Stimulated activated CD4-positive, alpha-beta T cell treated with anti-CD3 and anti-CD28 coated beads, Interleukin-4, amount 100 ng/mL, for 1 hour (primary cell): ENCODE results near the gene GOPC.

Source experiments
- DNase-seq: peaks from one replicate; pipeline ENCODE4 v3.0.0-alpha.2; 2020

The GOPC gene

DNA sequence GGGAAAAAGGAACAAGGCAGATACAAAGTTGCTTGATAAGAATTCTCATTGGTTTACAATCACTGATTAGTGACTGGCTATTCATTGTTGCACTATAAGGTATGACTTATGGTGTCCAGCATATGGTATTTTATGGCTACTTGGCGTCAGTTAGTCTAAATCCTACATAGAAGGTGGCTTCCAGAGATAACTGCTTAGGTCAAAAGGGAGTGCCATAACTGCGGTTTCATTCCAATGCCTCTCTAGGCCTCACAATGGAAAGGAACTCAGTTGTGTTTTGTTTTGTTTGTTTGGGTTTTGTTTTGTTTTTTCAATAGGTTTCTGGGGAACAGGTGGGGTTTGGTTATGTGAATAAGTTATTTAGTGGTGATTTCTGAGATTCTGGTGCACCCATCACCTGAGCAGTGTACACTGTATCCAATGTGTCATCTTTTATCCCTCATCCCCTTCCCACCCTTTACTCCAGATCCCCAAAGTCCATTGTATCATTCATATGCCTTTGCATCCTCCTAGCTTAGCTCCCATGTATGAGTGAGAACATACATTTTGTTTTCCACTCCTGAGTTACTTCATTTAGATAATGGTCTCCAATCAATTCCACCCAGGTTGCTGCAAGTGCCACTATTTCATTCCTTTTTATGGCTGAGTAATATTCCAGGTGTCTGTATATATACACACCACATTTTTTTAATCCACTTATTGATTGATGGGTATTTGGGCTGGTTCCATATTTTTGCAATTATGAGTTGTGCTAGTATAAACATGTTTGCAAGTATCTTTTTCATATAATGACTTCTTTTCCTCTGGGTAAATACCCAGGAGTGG is 7.0 kb downstream of the GOPC start:
- DNase-seq = no peak

DNA sequence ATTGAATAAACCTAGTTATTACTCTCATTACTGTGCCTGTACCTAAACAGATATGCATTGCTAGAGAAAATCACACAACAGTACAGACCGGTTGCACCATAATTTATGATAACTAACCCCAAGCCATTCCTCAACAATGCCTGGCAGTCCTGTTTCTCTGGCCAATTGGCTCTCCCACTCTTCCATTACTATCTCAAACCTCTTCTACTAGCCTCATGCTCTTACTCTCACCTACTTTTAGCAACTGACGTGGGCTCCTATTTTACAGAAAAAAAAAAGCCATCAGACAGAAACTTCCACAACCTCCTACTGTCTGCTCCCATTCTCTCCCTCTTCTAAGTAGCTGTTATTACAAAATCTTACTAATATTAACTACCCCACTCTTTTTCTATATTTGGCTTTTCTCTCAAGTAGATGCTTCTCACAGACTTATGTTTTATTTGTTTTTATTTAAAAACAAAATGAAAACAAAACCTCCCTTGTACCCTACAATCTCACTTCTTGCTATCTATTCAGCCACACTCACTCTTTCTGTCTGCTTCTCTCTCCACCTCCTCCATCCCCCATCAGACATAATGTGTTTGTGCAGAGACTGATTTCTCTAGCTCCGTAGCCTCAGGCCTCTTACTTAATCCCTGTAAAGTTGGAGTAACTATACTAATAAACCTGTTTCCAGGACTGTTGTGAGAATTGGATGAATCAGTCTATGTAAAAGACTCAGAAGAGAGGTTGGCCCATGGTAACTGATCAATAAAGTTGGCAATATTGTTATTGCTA is 9.1 kb downstream of the GOPC start:
- DNase-seq = no peak

DNA sequence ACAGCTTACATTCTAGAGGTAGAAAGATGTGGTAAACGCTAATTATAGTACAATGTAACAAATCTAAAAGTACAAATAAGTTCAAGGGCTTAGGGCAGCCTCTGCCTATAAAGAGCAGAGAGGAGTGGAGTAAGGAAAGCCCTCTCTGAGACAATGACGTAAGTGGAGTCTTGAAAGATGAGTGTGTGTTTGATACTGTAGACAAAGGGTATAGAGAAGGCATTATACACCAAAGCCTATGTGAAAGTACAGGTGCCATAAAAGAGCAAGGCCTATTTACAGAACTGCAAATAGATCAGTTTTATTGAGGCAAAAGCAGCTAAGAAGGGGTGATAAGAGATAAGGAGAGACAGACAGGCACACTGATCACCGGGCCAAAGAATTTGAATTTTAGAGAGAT is 10.9 kb downstream of the GOPC start:
- no peak for DNase-seq

DNA sequence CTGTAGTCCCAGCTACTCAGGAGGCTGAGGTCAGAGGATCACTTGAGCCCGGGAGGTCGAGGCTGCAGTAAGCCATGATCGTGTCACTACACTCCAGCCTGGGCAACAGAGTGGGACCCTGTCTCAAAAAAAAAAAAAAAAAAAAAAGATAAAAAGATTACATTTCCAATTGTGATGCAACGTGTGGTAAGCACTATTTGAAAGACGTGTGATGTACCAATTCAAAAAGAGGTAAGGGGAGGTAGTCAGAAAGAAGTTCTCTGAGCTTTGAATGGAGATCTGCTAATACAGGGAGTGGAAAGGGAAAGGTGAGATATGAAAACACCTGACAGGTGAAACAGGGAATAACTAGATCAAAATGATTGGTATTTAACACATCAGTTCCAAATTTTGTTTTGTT is 11.9 kb downstream of the GOPC start:
- DNase-seq = no peak

DNA sequence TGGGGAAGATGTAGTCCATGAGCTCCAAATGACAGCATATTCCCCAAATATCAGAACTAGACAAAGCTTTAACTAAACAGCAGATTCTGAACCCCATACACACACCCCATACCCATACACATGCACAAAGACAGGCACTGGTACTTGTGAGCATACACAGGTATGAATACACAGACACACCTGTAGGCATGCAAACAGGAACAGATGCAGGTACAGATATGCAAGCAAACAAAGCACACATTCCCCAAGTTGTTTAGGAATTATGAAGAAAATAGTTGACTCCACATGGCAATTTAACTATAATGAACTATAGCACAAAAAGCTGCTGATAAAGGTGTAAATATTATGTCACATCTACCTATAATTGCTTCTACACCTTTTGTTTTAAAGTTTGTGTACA is 16.7 kb downstream of the GOPC start:
- no peak for DNase-seq

DNA sequence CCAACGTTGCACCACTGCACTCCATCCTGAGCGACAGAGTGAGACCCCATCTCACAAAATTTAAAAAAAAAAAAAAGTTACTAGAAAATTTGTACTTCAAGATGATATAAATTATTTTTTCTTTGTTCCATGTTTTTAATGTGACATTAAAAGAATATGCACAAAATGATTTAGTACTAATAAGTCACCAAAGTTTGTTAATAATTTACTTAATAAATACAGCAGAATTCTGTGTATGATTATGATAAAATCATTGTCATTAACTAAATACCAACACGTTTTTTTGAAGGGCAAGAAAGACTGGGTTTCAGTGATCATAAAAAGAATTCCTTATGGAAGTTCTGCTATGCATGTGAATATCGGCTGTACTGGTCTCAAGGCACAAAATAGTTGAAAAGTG is 28.1 kb downstream of the GOPC start:
- DNase-seq = no peak

DNA sequence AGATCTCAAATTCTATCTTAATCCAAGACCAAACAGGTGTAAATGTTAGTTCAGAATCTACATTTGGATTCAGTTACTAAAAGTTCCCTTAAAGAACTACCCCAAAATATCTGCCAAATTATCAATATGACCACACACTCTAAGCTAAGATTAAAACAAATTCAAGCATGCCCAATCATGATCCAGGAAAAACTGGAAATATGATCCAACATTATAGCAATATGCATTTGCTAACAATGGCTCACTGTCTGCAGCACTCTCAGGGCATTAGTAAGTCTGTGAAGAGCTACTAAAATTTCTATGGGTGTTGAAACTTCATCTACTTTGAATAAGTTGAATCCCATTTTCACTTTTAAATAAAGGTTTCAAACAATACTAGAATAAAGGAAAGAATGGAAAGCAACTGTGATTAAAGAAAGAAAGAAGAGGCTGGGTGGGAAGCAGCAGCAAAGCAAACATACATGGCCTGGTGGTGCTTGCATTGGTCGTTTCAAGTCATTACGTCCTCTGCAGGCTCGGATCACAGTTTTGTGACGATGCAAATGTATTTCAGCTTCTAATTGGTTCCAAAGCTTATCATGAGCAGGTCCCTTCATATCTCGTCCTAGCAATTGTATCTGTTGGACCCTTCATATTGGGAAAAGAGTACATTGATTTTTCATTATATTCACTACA is 29.2 kb downstream of the GOPC start:
- DNase-seq = no peak

DNA sequence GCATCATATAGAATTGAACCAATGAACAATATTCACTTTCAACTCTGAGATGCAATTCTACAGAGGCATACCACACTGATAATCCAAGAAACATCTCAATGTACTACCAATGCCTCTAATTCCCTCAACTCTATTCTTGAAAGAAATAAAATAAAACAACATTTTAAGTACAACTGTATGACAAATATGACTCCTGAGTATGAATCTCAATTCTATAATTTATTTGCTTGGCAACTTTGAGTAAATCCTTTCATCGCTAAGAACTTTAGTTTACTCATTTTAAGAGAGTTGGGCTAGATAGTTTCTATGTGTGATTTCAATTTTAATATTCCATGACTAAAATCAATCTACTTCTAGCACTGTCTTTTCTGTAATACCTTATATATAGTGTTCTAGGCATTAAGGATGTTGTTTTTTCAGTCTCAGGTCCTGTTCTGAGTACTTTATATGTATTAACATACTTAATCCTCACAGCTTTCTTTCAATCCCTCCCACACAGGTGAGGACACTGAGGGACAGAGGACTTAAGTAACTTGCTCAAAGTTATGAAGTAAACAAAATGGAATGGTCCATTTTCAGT is 33.4 kb downstream of the GOPC start:
- no peak for DNase-seq

DNA sequence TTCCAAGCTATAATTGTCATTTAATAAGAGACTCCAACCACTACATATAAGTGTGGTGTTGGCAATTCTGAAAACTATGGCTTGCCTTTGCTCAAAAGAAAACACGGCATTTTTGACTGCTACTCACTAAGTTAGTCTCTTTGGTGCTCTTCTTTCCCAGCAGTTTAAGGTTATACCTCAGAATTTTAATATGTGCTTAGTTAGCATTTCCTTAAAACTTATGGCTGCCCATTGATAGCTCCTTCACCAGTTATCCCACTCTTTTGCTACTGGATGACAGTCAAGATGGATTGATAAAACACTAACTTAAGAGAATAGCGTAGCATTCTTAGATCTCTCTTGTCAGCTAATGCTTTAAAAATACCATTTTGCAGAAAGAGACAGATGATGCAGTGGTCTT is 34.1 kb downstream of the GOPC start:
- no peak for DNase-seq

DNA sequence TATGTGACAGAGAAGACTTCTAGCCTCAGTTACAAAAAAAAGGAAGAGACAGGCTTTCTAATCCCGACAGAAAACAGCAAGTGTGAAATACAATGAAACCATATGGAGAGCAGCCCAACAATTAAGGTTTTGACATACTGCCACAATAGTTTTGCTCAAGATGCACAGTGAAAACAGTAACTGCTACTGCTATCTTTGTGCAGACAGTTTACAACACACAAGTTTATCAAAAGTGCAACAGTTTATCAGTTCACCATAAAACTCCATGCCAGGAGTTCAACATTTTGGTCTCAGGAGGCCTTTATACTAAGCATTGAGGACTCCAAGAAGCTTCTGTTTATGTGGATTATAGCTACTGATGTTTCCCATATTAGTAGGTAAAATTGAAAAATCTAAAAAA is 37.6 kb downstream of the GOPC start:
- DNase-seq = no peak

DNA sequence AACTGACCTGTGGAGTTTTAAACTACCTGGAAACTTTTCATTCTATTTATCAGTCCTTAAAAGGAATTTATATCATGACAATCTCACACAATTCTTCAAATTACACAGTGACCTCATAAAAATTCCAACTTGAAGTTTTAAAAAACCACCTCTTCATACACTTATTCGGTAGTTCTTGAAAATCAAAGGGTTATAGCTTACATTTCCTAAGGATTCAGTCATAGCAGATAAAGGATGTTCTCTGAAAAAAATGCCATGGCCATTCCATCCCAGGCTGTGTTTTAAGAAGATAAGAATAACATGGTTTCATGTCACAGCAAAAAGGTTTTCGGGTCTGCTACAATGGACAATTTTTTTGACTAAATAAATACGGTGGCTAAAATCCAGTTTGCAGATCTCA is 41.2 kb downstream of the GOPC start:
- no peak for DNase-seq

DNA sequence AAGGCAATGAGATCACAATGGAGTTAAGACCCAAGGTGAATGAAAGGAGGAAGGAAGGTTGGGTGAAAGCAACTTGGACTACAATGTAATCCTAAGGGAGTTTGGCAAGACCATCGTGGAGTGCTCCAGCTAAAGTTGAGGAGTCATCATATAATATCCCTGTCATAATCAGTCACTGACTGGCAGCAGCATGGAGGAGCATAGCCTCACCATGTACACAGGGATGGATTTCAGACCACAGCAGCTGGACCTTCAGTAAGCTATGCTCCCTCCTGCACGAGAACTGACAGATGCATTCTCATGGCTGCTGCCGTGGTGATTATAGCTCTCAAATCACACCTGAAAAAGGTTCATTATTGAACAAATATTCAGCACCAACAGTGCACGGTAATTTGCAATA is 43.0 kb downstream of the GOPC start:
- DNase-seq = no peak

DNA sequence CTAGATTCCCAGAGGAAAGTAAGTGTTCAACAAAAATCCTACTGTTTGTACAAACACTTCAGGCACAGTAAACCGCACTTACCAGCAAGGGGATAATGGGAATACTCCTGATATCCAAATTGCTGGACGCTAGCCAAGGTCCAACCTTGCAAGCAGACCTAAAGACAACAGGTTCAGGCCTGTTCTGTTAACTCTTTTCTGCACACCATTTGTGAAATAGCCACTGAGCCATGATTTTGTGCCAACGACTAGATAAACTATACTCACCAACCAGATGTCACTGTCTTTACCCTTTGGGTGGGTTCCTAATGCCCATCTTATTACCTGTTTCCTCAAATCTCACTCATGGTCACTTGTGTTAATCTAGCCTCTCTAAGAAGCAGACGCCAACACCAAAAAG is 43.5 kb downstream of the GOPC start:
- DNase-seq = no peak

DNA sequence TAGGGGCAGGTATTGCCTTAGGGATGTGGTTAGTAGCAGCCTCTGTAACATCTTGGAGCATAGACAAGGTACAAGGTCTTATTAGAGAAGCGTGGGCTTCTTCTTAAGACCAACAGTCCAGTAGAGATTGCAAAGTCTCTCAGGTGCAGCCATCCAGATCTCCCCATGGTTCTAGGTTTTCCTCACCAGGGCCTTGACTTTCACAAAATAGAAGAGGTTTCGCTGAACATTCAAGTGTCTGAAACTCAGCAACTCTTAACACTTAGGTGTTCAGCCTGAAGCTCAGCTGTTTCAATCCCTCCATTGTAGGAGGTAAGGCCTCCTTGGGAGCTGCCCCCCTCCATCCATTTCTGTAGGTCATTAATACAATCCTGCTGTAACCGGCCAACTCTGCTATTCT is 44.4 kb downstream of the GOPC start:
- DNase-seq = no peak

DNA sequence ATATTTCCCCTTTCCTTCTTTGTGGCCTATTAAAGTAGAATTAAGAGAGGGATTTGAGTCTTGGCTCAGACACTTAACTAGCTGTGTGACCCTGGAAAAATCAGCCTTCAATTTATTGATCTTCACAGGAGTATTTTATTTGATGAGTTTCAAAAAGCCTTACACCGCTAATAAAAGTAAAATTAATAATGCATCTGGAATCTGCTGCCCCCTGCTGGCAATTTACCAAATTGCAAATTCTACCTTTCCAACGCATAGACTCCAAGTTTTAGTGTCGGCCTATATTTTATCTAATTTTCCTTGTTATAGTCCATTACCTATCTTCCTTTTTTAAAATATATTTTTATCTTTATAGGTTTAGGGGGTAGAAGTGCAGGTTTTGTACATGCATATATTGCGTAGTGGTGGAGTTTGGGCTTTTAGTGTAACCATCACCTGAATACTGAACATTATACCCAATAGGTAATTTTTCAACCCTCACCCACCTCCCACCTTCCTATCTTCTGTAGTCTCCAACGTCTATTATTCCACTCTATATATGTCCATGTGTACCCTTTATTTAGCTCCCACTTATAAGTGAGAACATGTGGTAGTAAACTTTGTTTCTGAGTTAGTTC is 46.3 kb downstream of the GOPC start:
- peak; percentile 47 for DNase-seq

DNA sequence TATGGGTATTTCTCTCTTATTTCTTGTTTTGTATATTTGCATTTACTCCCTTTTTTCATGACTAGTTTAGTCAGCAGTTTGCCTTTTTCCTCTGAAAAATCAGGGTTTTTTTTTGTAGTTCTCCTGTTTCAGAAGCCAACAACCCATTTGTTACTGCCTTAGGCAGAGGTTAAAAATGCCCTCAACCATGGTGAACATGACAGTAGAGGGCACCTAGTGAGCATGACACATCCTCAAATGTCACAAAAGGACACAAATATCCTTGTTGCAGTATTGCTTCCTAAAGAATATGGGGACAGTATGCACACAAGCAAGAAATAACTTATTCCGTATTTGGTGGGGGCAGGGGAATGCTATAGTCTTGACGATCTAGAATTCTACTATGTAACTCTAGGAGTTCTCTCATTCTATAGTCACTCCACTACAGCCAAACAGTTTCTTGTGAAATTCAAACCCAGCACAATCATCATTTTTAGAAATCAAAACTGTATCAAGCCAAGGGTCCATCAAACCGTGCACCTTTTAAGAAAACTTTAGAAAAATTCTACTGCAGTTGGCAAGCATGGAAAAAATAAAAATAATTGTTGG is 47.0 kb downstream of the GOPC start:
- no peak for DNase-seq

DNA sequence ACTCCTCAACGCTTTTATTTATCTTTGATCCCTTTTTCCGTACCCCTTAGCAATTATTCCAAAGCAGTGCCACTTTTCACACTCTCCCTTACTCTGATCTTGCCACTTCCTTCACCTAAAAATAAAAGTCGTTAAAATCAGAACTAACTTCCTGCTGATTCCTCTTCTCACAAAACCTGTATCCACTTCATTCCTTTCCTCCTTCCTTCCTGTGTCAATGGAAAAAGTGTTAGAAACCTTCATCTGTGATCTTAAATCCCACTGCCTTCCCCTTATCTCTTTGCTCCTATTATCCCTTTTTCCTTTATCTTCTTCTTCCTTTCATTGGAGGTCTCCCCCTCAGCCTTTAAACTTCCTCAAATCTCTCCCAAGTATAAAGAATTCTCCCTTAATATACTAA is 49.2 kb downstream of the GOPC start:
- no peak for DNase-seq

DNA sequence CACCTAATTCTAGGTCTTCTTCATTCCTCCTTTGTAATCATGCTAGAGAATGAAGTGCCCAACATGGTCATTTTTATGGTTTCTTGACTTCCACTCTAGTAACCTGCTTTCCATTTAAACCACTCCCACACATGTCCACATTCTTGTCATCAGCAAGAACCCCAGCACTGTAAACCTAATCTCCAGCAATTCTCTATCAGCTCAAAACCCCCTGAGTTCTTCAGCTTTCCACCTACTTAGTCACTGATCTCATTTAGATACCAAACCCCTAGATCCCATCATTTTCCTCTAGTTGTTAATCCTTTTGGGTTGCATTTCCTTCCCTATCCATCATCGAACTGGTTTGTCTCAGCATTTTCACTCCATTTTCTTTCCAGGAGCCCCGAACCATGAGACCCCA is 49.7 kb downstream of the GOPC start:
- DNase-seq = no peak

DNA sequence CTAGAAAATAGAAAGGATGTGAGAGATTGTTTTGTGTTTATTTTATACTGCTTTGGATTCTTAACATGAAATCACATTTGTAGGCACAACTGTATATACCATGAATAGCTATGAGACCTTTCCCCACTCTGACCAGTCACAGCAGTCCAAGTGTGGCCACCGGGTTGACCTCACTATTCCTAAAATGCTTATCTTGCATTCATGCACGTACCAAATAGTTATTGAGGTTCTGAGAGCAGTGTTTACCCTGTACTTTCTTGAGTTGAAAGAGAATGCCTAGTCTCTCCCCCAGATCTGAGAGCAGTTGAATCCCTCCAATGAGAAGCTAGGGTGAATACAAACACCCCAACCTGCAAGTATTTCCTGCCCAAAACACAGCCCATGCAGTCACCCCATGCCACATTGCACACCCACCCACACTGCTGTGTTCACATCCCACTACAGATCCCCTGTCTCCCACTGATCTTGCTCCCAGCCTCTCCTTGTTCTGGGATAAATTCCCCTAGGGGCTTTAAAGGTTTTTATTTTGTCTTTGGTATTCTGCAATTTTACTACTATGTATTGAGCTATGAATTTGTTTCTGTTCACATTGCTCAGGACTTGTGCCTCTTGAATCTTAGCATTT is 51.6 kb downstream of the GOPC start:
- DNase-seq = no peak

DNA sequence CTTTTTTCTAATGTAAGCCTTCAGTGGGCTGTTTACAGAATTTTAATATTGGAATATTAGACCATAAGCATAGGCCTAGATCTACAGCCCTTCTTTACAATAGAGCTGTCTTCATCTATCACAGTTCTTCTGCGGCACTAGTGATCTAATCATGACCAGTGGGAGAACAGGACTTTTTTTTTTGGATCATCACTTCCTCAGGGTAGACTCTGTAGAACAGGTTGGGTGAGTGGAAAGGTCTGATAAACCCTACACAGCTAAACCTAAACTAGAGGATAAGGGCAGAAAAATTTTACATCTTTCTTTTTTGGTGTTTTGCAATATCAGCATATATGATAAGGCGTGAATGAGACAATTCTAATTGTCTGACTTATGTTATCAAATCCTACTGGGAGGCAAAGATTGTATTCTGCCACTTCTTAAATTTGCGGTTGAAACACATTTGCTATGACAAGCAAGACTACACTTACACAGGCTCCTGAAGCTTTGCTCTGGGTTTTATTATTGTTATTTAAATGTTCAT is 52.2 kb downstream of the GOPC start:
- no peak for DNase-seq

DNA sequence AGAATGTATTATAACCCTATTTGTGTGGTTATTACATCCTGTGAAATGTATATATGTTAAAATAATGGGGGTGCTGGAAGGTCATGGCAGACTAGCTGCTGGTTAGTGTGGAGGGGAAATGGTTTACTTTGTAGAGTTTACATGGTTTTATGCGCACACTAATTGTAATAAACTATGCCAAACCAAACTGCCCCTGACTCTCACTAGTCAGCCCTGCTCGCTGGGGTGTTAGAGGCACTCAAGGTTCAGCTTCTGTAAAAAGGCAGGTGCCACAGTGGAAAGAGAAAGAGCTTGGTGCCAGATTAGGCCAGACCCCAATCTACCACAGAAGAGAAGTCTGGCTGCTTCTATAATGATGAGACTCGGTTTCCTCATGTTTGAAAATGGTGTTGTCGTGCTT is 52.7 kb downstream of the GOPC start:
- no peak for DNase-seq

DNA sequence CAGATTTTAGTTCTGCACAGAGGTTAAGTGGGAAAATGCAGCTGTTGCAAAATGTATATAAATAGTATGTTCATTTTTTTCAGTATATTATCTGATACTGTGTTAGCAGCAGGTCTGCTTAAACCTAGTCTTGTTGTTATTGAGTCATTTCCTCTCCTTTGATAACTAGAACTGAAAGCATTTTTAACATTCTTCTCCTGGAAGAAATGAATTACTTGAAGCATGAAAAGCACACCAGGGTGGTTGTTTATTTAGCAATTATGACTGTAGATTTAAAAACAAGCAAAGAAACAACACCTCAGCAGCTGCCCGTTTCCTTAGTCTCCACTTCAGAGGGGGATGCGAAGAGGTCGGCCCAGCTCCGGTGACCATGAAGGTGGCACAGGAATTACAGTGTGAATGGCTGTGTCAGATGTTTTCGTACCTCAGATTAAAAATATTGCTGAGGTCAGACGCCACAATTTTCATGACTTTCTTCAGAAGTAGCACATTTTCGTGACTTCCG is 53.5 kb downstream of the GOPC start:
- DNase-seq = no peak
